ENCODE measurements around the gene CES4A.

Gene CES4A

DNA sequence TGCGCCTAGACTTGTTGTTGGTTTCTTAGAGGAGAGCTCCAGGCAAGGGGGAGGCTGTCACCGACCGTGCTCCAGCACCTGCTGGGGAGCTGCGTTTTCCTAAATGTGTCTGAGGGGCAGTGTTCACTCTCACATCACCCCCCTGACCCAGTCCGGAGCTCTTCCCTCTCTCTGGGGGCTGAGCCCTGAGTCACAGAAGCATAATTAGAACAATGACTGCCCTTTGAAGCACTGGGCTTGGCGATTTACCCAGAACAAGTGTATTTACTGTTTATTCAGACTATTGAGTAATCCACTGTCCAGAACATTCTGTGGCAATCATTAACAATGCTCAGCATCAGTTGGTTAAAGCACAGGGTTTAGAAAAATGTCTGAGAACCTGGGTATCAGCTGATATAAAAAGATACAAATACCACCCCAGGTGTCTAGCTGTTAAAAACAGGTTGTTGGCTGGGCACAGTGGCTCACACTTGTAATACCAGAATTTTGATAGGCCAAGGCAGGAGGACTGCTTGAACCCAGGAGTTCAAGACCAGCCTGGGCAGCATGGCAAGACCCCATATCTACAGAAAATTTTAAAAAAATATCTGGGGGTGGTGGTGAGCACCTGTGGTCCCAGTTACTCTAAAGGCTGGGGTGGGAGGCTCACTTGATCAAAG is 8.1 kb downstream of the CES4A start:
- Histone ChIP-seq H2BK15ac (replicated peaks; ENCODE audit: low read depth) (no peak overlapping the region), H2BK120ac (ENCODE audit: low read depth, low read length) (no peak overlapping the region), H3K4ac (ENCODE audit: low read depth, low read length) (no peak overlapping the region), H2BK5ac (ENCODE audit: low read length) (no peak overlapping the region), H3K79me1 (ENCODE audit: low read length) (no peaks in the 10 kb centered on the region), H3K27me3 (ENCODE audit: insufficient read depth, low read length, poor library complexity) (no peaks in the 10 kb centered on the region), H4K8ac (ENCODE audit: low read depth, low read length) (no peak overlapping the region), H3K9ac (ENCODE audit: low read length) (no peak overlapping the region), H3K18ac (ENCODE audit: low read length) (no peak overlapping the region), H3K4me2 (ENCODE audit: low read length) (no peak overlapping the region), H3K79me2 (ENCODE audit: control insufficient read depth, insufficient read depth, low read length) (no peaks in the 10 kb centered on the region), H3K4me3 (ENCODE audit: low read length) (no peak overlapping the region), H3K36me3 (ENCODE audit: control insufficient read depth, insufficient read depth, low read length) (no peaks in the 10 kb centered on the region), H2AK5ac (ENCODE audit: low read length) (no peak overlapping the region), H3K4me1 (ENCODE audit: control insufficient read depth, low read depth, low read length) (no peaks in the 10 kb centered on the region), H3K27ac (ENCODE audit: low read depth, low read length) (no peak overlapping the region), H3K56ac (ENCODE audit: low read length) (no peak overlapping the region), H4K5ac (ENCODE audit: low read length) (no peak overlapping the region), H3K23ac (ENCODE audit: low read length) (no peak overlapping the region)
- no peak for DNase-seq
- no CpG with 5 or more reads among the region's 6 CpGs for WGBS (ENCODE audit: extremely low coverage, insufficient coverage, low lambda C conversion rate)

DNA sequence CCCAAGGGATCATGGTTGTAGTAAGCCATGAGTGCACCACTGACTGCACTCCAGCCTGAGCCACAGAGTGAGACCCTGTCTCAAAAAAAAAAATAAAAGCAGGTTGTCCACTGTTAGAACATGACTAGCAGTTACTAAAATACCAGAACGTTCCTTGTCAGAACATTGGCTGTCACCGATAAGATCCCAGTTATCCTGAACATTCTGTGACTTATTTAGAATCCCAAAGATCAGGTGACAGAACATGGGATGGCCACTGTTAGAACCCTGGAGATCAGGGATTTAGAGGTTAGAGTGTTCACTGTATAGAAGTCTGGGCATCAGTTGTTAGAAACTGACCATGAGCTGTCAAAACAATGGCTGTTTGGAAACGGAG is 8.6 kb downstream of the CES4A start:
- Histone ChIP-seq H3K79me1 (ENCODE audit: low read length) (no peaks in the 10 kb centered on the region), H2BK15ac (replicated peaks; ENCODE audit: low read depth) (no peak overlapping the region), H2AK5ac (ENCODE audit: low read length) (no peak overlapping the region), H3K36me3 (ENCODE audit: control insufficient read depth, insufficient read depth, low read length) (no peaks in the 10 kb centered on the region), H4K8ac (ENCODE audit: low read depth, low read length) (no peak overlapping the region), H3K79me2 (ENCODE audit: control insufficient read depth, insufficient read depth, low read length) (no peaks in the 10 kb centered on the region), H3K56ac (ENCODE audit: low read length) (no peak overlapping the region), H3K23ac (ENCODE audit: low read length) (no peak overlapping the region), H3K4ac (ENCODE audit: low read depth, low read length) (no peak overlapping the region), H3K27me3 (ENCODE audit: insufficient read depth, low read length, poor library complexity) (no peaks in the 10 kb centered on the region), H3K18ac (ENCODE audit: low read length) (no peak overlapping the region), H2BK120ac (ENCODE audit: low read depth, low read length) (no peak overlapping the region), H3K9ac (ENCODE audit: low read length) (no peak overlapping the region), H2BK5ac (ENCODE audit: low read length) (no peak overlapping the region), H3K4me2 (ENCODE audit: low read length) (no peak overlapping the region), H3K27ac (ENCODE audit: low read depth, low read length) (no peak overlapping the region), H3K4me3 (ENCODE audit: low read length) (no peak overlapping the region), H4K5ac (ENCODE audit: low read length) (no peak overlapping the region), H3K4me1 (ENCODE audit: control insufficient read depth, low read depth, low read length) (no peaks in the 10 kb centered on the region)
- no CpG with 5 or more reads among the region's 3 CpGs for WGBS (ENCODE audit: extremely low coverage, insufficient coverage, low lambda C conversion rate)
- no peak for DNase-seq

DNA sequence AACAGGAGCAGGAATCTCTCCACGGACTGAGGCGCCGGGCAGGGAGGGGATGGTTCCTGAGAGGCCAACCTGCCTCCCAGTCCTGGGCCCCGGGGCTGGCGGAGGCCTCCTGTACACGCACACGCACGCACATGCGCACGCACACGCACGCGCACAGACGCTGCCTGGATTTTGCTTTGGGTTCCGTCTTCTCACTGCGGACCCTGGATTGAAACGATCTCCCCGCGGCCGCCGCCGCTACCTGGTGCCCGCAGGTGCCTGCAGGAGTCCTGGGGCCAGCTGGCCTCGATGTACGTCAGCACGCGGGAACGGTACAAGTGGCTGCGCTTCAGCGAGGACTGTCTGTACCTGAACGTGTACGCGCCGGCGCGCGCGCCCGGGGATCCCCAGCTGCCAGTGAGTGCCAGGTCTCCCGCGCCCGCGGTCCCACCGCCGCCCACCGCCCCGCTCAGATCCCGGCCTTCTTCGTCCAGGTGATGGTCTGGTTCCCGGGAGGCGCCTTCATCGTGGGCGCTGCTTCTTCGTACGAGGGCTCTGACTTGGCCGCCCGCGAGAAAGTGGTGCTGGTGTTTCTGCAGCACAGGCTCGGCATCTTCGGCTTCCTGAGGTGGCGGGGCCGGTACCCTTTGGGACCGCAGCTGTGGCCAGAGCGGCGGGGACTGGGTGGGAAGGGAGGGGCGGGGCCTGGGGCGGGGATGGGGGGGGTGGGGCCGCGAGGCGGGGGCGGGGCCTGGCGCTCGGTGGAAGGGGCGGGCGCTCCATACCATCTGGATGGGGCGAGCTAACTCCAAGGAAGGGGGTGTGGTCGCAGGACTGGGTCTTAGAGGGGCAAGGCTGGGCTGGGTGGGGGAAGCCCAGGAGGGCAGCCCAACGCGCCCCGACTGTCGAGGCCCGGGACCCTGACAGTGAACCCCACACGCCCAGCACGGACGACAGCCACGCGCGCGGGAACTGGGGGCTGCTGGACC is 12.3 kb downstream of the CES4A start:
- Histone ChIP-seq H2AK5ac (ENCODE audit: low read length) (no peak overlapping the region), H2BK15ac (replicated peaks; ENCODE audit: low read depth) (no peak overlapping the region), H4K5ac (ENCODE audit: low read length) (no peak overlapping the region), H3K27me3 (ENCODE audit: insufficient read depth, low read length, poor library complexity) (no peaks in the 10 kb centered on the region), H3K4me1 (ENCODE audit: control insufficient read depth, low read depth, low read length) (no peaks in the 10 kb centered on the region), H3K4me3 (ENCODE audit: low read length) (peak overlapping the region; percentile 40), H3K18ac (ENCODE audit: low read length) (no peak overlapping the region), H3K79me2 (ENCODE audit: control insufficient read depth, insufficient read depth, low read length) (no peaks in the 10 kb centered on the region), H3K4ac (ENCODE audit: low read depth, low read length) (no peak overlapping the region), H3K79me1 (ENCODE audit: low read length) (no peaks in the 10 kb centered on the region), H3K27ac (ENCODE audit: low read depth, low read length) (no peak overlapping the region), H3K23ac (ENCODE audit: low read length) (peak overlapping the region; percentile 45), H3K36me3 (ENCODE audit: control insufficient read depth, insufficient read depth, low read length) (no peaks in the 10 kb centered on the region), H2BK120ac (ENCODE audit: low read depth, low read length) (no peak overlapping the region), H3K4me2 (ENCODE audit: low read length) (peak overlapping the region; percentile 83), H2BK5ac (ENCODE audit: low read length) (no peak overlapping the region), H3K56ac (ENCODE audit: low read length) (peak overlapping the region; percentile 74), H3K9ac (ENCODE audit: low read length) (peak overlapping the region; percentile 28), H4K8ac (ENCODE audit: low read depth, low read length) (no peak overlapping the region)
- whole genome bisulfite sequencing (ENCODE audit: extremely low coverage, insufficient coverage, low lambda C conversion rate), result no CpG with 5 or more reads among the region's 89 CpGs
- DNase-seq, result peak; percentile 41

- DNase-seq, result no peak
- no peak overlapping the region for H2AK5ac ChIP-seq (ENCODE audit: low read length)
- no peaks in the 10 kb centered on the region for H3K36me3 ChIP-seq (ENCODE audit: control insufficient read depth, insufficient read depth, low read length)
- no peaks in the 10 kb centered on the region for H3K4me1 ChIP-seq (ENCODE audit: control insufficient read depth, low read depth, low read length)
- H2BK120ac ChIP-seq (ENCODE audit: low read depth, low read length), result no peak overlapping the region
- H3K18ac ChIP-seq (ENCODE audit: low read length), result no peak overlapping the region
- H4K5ac ChIP-seq (ENCODE audit: low read length), result no peak overlapping the region
- no peaks in the 10 kb centered on the region for H3K79me1 ChIP-seq (ENCODE audit: low read length)
- H3K27me3 ChIP-seq (ENCODE audit: insufficient read depth, low read length, poor library complexity), result no peaks in the 10 kb centered on the region
- no peaks in the 10 kb centered on the region for H3K79me2 ChIP-seq (ENCODE audit: control insufficient read depth, insufficient read depth, low read length)
- no peak overlapping the region for H3K23ac ChIP-seq (ENCODE audit: low read length)
- H3K4me2 ChIP-seq (ENCODE audit: low read length), result no peak overlapping the region
- no peak overlapping the region for H3K56ac ChIP-seq (ENCODE audit: low read length)
- no peak overlapping the region for H3K4me3 ChIP-seq (ENCODE audit: low read length)
- no CpG with 5 or more reads among the region's 3 CpGs for WGBS (ENCODE audit: extremely low coverage, insufficient coverage, low lambda C conversion rate)
- H3K4ac ChIP-seq (ENCODE audit: low read depth, low read length), result no peak overlapping the region
- no peak overlapping the region for H2BK5ac ChIP-seq (ENCODE audit: low read length)
- no peak overlapping the region for H4K8ac ChIP-seq (ENCODE audit: low read depth, low read length)
- no peak overlapping the region for H2BK15ac ChIP-seq (replicated peaks; ENCODE audit: low read depth)
- H3K27ac ChIP-seq (ENCODE audit: low read depth, low read length), result no peak overlapping the region
- no peak overlapping the region for H3K9ac ChIP-seq (ENCODE audit: low read length)
Measured at GRCh38 chr16:67001726-67002125, 13.3 kb downstream of the CES4A start.

- H3K4me2 ChIP-seq (ENCODE audit: low read length), result no peak overlapping the region
- no peak overlapping the region for H3K27ac ChIP-seq (ENCODE audit: low read depth, low read length)
- H3K4me1 ChIP-seq (ENCODE audit: control insufficient read depth, low read depth, low read length), result no peaks in the 10 kb centered on the region
- H2BK15ac ChIP-seq (replicated peaks; ENCODE audit: low read depth), result no peak overlapping the region
- WGBS (ENCODE audit: extremely low coverage, insufficient coverage, low lambda C conversion rate), result no CpG with 5 or more reads among the region's 12 CpGs
- no peak overlapping the region for H3K9ac ChIP-seq (ENCODE audit: low read length)
- no peak for DNase-seq
- H3K4me3 ChIP-seq (ENCODE audit: low read length), result no peak overlapping the region
- H3K27me3 ChIP-seq (ENCODE audit: insufficient read depth, low read length, poor library complexity), result no peaks in the 10 kb centered on the region
- H3K23ac ChIP-seq (ENCODE audit: low read length), result peak overlapping the region; percentile 66
- H3K79me1 ChIP-seq (ENCODE audit: low read length), result no peaks in the 10 kb centered on the region
- no peak overlapping the region for H3K4ac ChIP-seq (ENCODE audit: low read depth, low read length)
- H4K5ac ChIP-seq (ENCODE audit: low read length), result no peak overlapping the region
- H3K56ac ChIP-seq (ENCODE audit: low read length), result no peak overlapping the region
- H2BK120ac ChIP-seq (ENCODE audit: low read depth, low read length), result no peak overlapping the region
- no peaks in the 10 kb centered on the region for H3K36me3 ChIP-seq (ENCODE audit: control insufficient read depth, insufficient read depth, low read length)
- H4K8ac ChIP-seq (ENCODE audit: low read depth, low read length), result no peak overlapping the region
- H3K18ac ChIP-seq (ENCODE audit: low read length), result no peak overlapping the region
- no peak overlapping the region for H2BK5ac ChIP-seq (ENCODE audit: low read length)
- H3K79me2 ChIP-seq (ENCODE audit: control insufficient read depth, insufficient read depth, low read length), result no peaks in the 10 kb centered on the region
- H2AK5ac ChIP-seq (ENCODE audit: low read length), result no peak overlapping the region
Measured at GRCh38 chr16:67006930-67007658, 18.7 kb downstream of the CES4A start.
